Right atrium auricular region (tissue), 2 donors: ENCODE data around the gene ETS1. TPM values are rescaled to one million over a fixed set of nuclear protein-coding genes. Genes with fewer than 3 reads are reported as not detected.
A peak's percentile ranks its signal among the peaks of the same experiment; 100 is the strongest.

Experiments used
- DNase-seq: peaks from one replicate; pipeline ENCODE4 v3.0.0-alpha.2; 2019; ENCODE audit warnings: low spot score
- H3K27ac ChIP-seq, 2 donors: fragments of 200-600 bp; sonication (generic); 1 replicate in 1 of 2; 2 replicates in 1 of 2; pipeline ENCODE4 v1.5.1; 2016 to 2019
- H3K27me3 ChIP-seq, 2 donors: fragments of 200-600 bp; sonication (generic); one replicate each; pipeline versions ENCODE4 v1.5.1 to v1.6.0; 2017 to 2019
- H3K36me3 ChIP-seq: fragments of 200-600 bp; sonication (generic); one replicate; pipeline ENCODE4 v1.5.1; 2016
- H3K4me1 ChIP-seq, 2 donors: fragments of 200-600 bp; sonication (generic); one replicate each; pipeline versions ENCODE4 v1.5.1 to v1.6.0; 2017 to 2019
- H3K4me3 ChIP-seq, 2 donors: fragments of 200-600 bp; sonication (generic); 1 replicate in 1 of 2; 2 replicates in 1 of 2; pipeline ENCODE4 v1.5.1; 2017 to 2019; ENCODE audit warnings: mild to moderate bottlenecking in 1 of 2, moderate library complexity in 1 of 2
- H3K9me3 ChIP-seq, 2 donors: fragments of 200-600 bp; sonication (generic); one replicate each; pipeline ENCODE4 v1.5.1; 2019
- total RNA-seq, 2 donors: library from RNA; depleted of rRNA; stranded (reverse); fragments of >200 nt; gene quantifications; one replicate each; pipeline ENCODE4 v1.1.0, GENCODE V29; 2016
- TF ChIP-seq, protein P1 (sequence below), 2 donors: fragments of 200-600 bp; sonication (generic); IDR thresholded peaks; one replicate each; pipeline ENCODE4 v1.5.1; 2019; ENCODE audit warnings: antibody characterized with exemption in 2 of 2

ETS1 gene
- total RNA-seq, 2 donors from 2014 or later = 37.9 to 46.6 TPM

DNA sequence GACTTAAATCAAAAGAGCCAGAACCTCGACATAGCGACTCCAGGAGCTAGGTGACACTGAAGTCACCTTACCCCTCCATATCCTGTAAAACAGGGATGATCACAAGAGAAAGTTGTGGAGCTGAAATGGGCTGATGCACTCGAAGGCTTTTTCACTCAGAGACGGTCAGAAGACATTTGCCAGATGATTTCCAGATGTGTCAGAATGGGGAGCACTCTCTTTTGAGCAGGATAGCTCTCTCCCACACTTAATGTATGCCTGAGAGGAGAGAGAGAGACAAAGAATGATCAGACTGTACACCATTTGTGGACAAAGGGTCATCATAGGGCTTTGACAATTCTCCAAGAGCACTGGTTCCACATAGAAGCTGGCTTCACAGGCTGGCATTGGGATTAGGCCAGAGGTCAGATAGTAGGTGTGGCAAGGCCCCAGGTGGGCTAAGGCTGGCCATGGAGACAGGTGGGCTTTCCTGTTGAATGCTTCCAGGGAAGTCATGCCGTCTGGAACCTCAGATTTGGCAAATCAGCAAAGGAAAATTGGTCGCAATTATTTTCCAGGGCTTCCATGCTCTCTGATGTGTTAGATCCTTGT is 42.3 kb upstream of the ETS1 start:
- TF ChIP-seq, protein P1, sequence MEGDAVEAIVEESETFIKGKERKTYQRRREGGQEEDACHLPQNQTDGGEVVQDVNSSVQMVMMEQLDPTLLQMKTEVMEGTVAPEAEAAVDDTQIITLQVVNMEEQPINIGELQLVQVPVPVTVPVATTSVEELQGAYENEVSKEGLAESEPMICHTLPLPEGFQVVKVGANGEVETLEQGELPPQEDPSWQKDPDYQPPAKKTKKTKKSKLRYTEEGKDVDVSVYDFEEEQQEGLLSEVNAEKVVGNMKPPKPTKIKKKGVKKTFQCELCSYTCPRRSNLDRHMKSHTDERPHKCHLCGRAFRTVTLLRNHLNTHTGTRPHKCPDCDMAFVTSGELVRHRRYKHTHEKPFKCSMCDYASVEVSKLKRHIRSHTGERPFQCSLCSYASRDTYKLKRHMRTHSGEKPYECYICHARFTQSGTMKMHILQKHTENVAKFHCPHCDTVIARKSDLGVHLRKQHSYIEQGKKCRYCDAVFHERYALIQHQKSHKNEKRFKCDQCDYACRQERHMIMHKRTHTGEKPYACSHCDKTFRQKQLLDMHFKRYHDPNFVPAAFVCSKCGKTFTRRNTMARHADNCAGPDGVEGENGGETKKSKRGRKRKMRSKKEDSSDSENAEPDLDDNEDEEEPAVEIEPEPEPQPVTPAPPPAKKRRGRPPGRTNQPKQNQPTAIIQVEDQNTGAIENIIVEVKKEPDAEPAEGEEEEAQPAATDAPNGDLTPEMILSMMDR (IDR thresholded peaks at IDR 0.05) = no peak
- H3K36me3 ChIP-seq = no peaks in the 10 kb centered on the region
- H3K9me3 ChIP-seq = no peaks in the 10 kb centered on the region
- no peaks in the 10 kb centered on the region for H3K4me1 ChIP-seq
- DNase-seq = peak; percentile 54
- H3K27me3 ChIP-seq = no peaks in the 10 kb centered on the region
- H3K27ac ChIP-seq = no peak overlapping the region
- H3K4me3 ChIP-seq = no peak overlapping the region

DNA sequence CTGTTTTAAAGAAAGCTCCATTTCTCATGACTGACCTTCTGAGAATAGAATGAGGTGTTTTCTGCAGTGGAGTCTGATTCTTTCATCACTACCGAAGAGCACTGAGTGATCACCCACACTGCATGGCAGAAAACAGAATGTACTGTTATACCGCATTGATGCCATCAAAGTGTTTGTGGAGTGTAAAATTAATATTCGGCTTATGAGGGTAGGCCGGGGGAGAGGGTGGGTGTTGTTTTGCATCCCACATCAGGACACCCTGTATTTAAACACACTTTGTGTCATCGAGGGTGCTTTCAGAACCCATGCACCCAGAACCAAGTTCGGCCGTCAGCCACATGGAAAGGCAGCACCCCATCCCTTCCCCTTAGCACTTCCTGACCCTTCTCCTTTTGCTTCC is 41.3 kb upstream of the ETS1 start:
- H3K27ac ChIP-seq = no peak overlapping the region
- H3K4me3 ChIP-seq = no peak overlapping the region
- H3K27me3 ChIP-seq = no peaks in the 10 kb centered on the region
- no peaks in the 10 kb centered on the region for H3K9me3 ChIP-seq
- no peaks in the 10 kb centered on the region for H3K36me3 ChIP-seq
- H3K4me1 ChIP-seq = no peaks in the 10 kb centered on the region
- peak; percentile 44 for DNase-seq
- TF ChIP-seq, protein P1 (IDR thresholded peaks at IDR 0.05) = no peak

DNA sequence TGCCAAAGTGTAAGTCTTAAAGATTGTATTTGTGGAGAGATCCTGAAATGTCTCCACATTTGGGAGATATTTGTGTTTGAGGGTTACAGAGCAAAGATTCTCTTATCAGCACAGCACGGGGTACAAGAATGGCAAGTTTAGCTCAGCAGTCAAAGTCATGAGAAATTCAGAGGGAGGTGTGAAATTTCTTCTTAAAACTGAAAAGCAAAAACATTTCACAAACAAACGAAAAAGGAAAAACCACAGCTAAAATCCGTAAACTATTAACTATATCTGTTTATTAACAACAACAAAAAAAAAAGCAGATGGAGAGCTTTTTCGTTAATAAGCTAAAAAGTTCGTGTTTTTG is 40.9 kb upstream of the ETS1 start:
- TF ChIP-seq, protein P1 (IDR thresholded peaks at IDR 0.05) = no peak
- Histone ChIP-seq H3K27ac (no peak overlapping the region), H3K9me3 (no peaks in the 10 kb centered on the region), H3K4me1 (no peaks in the 10 kb centered on the region), H3K36me3 (no peaks in the 10 kb centered on the region), H3K4me3 (no peak overlapping the region), H3K27me3 (no peaks in the 10 kb centered on the region)
- DNase-seq = no peak

DNA sequence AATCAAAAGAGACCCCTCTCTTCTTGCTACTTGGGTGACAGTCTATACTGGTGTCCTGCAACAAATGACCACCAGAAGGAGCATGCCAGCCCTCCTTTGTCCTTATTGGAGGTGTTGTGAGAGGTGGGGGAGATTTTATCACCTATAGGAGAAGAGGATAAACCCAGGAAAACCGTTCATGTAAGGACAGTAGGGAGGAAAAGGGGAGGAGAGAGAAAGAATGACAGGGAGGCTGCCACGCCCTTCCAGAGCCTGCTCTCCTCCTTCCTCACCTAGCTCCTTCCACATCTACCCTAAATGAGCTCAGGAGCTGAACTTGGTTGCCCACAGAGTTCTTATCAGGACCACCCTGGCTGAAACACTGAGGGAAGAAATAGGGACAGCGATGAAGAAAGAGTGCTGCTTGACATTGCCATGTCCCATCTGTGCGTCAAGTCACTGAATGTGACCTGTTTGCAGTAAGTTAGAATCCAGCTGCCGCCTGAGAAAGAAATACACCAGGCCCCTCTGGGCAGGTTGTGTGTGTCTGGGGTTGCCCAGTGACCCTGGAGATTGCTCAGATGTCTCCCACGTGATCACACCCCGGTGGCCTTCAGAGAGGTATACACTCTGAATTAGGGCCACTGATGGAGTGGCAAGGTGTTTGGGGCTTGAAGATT is 40.4 kb upstream of the ETS1 start:
- Histone ChIP-seq H3K4me3 (no peak overlapping the region), H3K27ac (no peak overlapping the region), H3K9me3 (no peaks in the 10 kb centered on the region), H3K27me3 (no peaks in the 10 kb centered on the region), H3K36me3 (no peaks in the 10 kb centered on the region), H3K4me1 (no peaks in the 10 kb centered on the region)
- TF ChIP-seq, protein P1 (IDR thresholded peaks at IDR 0.05) = no peak
- DNase-seq = peak; percentile 56

DNA sequence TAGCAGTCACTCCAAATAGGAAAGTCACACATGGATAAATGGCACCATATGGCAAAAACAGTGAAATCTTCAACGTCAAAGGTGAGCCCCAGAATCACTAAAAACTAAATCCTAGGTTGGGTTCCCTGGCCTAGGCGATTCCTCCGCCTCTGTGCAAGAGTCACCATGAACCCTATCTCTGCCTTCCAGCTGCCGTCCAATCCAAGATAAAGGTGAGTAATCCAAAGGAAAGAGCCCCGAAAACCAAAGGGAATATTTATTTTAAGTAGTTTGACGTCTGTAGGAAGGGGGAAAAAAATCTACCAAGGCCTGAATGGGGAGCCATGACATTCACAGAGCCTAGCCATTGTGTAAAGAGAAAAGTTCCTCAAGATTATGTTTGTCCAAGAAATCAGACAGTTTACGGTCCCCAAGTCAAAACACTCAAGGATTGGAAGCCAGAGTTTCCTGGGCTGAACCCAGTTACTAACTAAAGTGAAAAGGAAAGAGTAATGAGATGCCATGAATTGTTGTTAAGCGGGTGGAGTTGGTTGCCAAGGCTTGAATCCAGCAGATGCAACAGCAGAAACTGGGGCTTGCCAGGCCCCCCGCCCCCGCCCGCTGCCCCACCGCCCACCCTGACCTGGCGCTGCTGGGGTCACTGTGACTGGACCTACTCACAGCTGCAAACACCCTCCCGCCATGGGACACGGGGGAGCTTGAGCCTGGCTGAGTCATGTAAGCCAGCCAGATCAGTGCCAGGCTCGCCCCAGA is 39.7 kb upstream of the ETS1 start:
- no peaks in the 10 kb centered on the region for H3K27me3 ChIP-seq
- no peak overlapping the region for H3K27ac ChIP-seq
- peak; percentile 57 for DNase-seq
- H3K4me1 ChIP-seq = no peaks in the 10 kb centered on the region
- H3K9me3 ChIP-seq = no peaks in the 10 kb centered on the region
- TF ChIP-seq, protein P1 (IDR thresholded peaks at IDR 0.05) = no peak
- H3K4me3 ChIP-seq = no peak overlapping the region
- no peaks in the 10 kb centered on the region for H3K36me3 ChIP-seq
